GM19372 (cell line): ENCODE data around the gene STON1.
"Not testable (repeated sequence)": the region's sequence is repeated elsewhere in the genome, so short reads cannot be mapped to it uniquely, and the experiment has no call there.

Experiments
- ATAC-seq: cut with Tn5 transposase; IDR thresholded peaks from one replicate; pipeline ENCODE4 v1.9.1; 2021; ENCODE audit warnings: mild to moderate bottlenecking, low read depth, moderate library complexity; ENCODE audit not compliant: unreplicated experiment

Gene STON1

DNA sequence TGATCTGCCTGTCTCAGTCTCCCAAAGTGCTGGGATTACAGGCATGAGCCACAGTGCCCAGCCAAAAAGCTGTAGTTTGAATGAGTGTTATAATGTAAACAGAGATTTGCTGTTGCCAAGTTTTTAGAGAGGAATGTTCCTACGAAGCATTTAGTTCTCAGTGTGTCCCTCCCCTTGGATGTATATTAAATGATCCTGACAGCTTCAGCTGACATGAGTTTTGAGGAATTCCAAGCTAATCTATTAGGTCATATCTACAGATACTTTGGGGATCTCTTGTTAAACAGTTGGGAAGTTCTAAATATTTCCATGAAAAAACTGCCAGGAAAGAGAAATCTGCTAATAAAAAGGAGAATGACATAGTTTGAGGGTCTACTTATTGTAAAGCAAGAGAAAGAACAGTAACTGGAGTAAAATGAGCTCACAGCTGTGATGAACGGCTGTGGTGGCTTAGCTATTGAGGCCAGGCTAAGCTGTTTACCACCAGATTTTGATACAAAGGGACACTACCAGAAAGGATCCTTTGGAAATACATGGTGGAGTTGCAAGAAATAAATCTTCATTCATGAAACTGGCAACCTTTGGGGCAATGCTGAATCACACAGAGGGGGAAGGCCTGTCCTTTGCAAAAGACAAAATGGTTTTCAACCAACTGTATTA is 2.6 kb upstream of the STON1 start:
- ATAC-seq = no peak

DNA sequence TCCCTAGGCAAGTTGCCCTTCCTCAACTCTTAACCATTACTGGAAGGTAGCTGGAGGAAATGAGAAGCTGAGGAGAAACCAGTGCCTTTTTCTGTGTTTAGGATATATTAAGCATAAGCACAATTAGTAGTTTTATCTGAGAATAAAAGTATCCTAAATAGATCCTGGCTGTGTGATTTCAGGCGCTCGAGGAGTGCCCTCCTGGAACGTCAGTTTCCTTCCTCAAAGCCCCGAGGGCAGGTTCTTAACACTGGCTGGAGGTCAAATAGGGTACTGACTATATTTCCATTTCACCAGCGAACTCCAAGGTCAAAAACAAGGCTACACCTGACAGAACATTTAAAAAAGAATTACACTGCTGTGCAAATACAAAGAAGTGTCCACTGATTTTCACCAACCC is 1.5 kb upstream of the STON1 start:
- no peak for ATAC-seq

DNA sequence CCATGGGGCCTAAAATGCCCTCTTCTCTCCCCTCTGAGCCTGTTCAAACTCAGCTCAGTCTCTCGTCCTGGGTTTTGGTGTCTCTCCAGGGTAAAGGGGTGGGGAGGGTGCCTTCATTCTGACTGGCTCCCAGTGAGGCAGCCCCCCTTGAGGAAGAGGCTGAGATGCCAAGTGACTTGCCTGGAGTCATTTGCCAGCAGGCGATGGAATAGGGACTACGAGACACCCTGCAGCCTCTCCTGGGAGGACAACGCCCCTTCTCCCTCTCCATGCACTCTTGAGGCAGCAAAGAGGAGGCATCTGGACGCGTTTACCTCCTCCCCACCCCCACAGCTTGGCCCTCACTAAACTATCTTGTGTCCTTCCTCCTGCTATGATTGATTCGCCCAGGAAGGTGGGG is 760 bp upstream of the STON1 start:
- no peak for ATAC-seq

DNA sequence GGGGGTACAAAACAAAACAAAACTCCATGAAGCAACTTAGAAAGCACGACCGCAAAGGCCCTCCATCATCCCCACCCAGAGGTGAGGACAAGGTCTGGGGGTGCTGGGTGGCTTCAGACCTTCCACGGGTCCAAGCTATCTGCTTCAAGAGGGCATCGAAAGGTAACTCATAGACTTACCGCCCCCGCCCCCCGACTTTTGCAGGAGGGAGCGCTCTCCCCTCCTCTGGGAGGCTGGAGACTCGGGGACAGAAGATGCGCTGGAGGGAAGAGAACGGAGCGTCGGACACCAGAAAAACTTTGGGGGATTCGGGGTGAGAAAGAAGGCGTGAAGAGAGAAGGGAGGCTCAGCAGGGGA is 300 bp upstream of the STON1 start:
- peak; percentile 33 for ATAC-seq

DNA sequence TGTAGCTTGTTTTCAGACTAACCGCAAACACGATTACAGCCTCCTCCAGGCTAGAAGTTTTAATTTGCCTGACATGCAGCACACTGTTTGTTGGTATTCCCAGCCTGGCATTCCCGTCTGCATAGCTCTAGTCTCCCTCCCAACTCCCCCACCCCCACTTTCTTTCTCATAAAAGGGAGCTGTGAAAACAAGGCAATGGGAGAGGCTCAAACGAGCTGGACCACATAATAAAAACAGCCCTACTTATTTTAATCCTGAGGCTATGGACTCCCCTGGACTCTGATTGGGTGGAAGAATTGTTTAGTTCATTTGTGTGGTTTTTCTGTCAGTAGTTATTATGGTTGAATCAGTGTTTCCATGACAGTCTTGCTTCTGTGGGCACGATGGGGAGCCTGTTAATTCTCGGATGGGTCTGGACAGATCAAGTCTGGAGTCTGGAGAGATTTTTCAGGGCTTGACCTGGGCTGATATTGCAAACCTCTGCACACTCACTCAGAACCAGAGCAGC is 1.2 kb downstream of the STON1 start:
- ATAC-seq = no peak

DNA sequence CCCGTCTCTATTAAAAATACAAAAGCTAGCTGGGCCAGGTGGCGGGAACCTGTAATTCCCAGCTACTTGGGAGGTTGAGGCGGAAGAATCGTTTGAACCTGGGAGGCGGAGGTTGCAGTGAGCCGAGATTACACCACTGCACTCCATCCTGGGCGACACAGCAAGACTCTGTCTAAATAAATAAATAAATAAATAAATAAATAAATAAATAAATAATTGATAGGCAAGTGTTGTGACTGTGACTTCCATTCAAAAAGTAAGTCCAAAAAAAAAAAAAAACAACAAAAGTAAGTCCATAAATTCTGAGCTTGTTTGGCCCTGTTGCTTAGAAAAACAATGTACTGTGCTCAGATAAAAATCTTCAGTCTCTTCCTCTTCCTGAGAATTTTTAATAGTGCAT is 2.2 kb downstream of the STON1 start:
- ATAC-seq = no peak

DNA sequence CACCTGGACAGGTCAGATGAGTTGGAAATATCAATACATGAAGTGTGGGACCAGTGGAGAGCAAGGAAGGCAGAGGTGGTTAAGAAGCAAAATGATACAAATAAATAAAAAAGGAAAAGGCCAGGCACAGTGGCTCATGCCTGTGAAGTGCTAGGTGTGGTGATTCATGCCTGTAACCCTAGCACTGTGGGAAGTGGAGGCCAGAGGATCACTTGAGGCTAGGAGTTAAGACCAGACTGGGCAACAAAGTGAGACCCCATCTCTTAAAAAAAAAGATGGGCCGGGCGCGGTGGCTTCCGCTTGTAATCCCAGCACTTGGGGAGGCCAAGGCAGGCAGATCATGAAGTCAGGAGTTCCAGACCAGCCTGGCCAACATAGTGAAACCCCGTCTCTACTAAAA is 2.9 kb downstream of the STON1 start:
- no peak for ATAC-seq

DNA sequence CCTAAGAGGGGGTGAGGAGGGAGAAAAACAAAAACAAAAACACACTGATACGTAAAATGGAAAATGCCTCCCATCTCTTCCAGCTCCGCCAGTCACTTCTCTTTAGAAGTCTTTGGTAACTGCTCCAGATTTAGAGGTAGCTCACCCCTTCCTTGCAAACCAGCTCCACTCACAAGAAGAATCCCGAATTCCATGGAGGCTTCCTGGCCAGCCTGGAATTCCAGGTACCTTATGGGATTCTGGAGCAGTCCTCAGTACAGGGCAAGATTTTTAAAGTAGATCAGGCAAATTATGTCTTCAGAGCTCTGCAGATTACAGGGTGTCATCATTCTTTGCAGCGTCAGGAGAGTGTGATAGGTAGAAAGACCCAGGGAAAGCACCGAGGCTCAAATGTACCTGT is 4.8 kb downstream of the STON1 start:
- ATAC-seq = no peak

DNA sequence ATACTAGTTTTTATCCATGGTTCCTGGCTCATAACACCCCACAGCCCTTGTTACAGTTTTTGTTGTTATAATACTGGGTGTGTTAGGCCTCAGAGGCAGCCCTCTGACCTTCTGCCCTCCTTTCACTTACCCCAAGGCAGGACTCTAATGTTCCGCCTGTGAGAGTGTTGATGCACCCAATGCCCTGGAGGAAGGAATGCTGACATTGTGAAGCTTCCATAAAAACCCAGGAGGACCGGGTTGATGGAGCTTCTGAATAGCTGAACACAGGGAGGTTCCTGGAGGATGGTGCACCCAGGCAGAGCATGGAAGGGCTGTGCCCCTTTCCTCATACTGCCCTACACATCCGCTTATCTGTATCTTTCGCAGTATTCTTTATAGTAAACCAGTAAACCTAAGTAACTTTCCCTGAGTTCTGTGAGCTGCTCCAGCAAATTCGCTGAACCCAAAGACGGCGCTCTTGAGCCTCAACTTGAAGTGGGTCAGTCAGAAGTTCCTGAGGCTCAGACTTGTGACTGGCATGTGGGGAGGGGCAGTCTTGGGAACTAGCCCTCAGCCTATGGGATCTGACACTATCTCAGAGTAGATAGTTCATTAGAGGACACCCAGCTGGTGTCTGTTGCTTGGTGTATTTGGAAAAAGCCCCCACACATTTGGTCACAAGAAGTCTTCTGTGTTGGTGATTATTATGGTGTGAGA is 10.4 kb downstream of the STON1 start:
- ATAC-seq = no peak

DNA sequence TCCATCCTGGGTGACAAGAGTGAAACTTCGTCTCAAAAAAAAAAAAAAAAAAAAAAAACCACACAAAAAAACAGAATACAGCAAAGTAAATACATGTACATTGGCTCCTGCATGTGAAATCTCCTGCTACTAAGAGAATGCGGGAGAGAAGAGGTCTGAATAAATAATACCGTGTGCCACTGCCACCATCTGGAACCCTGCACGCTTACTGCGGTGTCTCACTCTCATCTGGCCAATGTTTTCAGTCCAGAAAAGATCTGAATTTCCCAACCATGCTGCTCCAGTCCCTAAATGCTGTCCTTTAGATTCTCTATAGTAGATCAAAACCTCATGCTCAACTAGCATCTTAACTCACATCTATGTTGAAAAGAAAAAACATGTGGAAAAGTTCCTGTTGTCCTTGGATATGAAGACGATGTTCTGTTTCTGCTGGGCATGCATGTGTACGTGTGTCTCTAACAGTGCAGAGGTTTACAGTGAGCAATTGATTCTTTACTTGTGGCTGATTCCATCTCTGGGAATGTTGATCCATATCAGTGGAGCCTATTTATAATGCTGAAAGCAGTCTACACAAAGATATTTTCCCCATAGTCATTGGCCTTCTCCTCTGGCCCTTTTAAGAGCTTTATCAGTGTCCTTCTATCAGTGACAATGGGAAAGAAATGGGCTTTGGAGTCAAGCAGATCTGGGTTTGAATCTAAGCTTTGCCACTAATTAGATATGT is 11.9 kb downstream of the STON1 start:
- ATAC-seq = no peak

DNA sequence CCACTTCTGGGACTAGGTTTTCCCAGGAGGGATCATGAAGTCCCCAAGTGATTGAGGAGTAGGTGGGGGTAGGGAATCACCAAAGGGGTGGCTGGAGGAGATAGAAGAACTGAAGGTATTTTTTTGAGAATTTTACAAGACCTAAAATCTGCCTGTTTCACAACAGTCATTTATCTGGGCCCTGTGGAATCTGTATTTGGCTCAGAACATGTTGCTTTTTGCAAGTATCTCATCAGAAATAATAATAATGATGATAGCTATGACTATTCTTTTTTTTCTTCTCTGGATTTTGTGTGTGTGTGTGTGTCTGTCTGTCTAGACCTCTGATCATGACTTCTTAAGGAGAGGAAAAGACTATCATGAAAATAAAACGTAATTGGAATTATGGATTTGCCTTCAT is 13.9 kb downstream of the STON1 start:
- ATAC-seq = no peak

DNA sequence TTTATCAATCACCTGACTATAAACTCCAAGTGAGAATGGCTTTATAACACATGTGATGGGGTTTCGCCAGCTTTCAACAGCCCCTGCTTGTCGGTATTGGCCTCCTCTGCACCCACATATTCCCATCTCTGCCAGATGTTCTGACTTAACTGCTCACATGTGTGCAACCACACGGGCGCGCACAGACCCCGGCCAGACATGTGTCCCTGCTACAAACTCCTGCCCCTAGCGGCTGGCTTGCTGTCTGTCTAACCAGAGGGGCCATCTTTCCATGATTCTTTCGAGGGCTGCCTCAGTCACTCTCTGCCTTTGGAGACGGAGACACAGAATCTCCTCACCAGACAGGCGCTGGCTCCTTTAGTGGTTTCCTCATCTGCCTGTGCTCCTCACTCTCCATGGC is 15.3 kb downstream of the STON1 start:
- no peak for ATAC-seq

DNA sequence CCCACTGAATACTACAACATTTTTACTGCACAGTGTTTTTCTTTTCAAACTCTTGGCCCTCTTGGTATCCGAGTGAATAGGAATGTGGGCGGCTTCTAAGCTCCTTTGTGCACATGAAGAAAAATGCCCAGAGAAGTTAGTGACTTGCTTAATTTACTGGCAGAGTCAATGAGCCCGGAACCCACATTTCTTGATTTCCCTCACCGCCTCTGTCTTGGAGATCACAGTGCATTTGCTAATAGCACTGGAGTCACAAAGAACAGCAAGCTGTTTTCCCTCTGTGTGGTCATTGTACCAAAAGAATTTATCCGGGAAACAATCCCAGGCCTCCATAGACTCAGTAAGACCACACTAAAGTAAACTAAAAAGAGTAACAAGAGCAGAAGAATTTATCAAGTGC is 18.9 kb downstream of the STON1 start:
- no peak for ATAC-seq

DNA sequence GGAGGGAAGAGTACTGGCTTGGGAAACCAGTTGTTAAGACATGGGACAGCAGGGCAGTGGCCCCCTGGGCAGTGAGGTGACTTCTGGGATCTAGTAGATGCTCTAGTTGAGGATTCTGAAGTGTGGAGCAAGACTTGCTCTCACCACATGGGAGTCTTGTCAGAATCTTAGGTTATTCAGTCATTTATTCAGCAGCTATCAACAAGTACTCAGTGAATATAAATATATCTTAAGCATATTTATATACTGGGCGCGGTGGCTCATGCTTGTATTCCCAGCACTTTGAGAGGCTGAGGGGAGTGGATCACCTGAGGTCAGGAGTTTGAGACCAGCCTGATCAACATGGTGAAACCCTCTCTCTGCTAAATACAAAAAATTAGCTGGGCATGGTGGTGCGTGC is 20.0 kb downstream of the STON1 start:
- no peak for ATAC-seq

DNA sequence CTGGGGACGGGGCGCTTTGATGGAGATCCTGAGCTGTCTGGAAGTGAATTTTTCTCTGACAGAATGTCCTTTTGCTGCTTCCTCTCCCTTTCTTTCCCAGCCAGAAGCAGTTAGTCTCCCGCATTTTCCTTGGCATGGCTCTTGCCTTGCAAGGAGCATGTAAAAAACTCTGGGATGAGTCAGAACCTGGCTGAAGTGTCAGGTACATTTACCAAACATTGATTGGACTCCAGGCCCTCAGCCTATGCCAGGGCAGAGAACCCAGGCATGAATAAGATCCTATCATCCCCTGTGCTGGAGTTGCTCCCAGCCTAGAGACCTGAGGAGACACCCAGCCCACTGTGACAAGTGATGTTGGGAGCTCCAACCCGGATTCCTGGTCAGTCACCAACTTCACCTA is 21.6 kb downstream of the STON1 start:
- ATAC-seq = no peak

DNA sequence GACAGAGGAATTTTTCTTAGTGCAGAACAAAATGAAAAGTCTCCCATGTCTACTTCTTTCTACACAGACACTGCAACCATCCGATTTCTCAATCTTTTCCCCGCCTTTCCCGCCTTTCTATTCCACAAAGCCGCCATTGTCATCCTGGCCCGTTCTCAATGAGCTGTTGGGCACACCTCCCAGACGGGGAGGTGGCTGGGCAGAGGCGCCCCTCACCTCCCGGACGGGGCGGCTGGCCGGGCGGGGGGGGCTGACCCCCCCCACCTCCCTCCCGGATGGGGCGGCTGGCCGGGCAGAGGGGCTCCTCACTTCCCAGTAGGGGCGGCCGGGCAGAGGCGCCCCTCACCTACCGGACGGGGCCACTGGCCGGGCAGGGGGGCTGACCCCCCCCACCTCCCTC is 25.1 kb downstream of the STON1 start:
- not testable (repeated sequence) for ATAC-seq

DNA sequence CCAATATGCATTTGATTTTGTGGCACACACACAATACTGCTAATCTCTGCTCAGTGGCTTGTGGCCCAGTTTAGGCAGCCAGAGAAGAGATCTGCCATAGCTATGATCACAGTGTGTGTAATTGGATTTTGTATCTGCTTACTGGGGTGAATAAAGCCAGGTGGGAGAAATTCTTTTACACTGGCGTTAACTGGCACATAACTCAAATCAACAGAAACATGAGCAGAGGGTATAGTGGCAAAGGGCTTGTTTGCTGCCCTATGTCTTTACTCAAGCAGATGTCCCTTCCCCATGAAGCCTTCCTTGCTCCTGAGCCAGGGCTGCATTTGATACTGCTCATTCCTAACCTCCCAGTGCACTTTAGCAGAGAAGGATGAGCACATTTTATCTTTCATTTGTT is 28.5 kb downstream of the STON1 start:
- ATAC-seq = no peak

DNA sequence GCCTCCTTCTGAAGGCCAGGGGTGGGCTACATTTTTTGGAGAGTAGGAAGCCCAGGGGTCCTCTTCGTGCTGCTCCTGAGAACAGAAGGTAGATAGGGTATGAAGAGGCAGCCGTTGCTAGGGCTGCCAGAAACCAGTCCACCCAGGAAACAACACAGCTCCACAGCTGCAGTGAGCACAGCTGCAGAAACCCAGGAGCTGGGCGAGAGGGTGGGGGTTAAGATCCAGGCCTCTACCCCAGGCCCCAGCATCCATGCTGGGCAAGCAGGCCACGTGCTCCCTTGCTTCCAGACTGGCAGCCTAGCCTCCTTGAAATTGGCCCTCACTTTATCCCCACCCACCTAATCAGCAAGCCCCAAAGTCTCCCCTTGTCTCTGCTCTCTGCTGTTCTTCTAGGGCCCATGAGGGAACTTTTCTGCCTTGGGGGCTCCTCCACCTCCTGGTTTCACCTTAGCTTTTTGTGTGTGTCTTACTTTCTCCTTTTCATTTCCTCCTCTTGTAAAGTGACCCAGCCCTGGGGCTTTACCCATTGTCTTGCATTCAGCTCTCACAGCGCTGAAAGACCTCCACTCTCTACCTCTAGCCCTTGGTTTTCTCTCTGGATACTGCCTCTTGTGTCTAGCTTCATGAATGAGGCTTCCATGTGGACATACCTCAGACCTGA is 30.7 kb downstream of the STON1 start:
- ATAC-seq = no peak

DNA sequence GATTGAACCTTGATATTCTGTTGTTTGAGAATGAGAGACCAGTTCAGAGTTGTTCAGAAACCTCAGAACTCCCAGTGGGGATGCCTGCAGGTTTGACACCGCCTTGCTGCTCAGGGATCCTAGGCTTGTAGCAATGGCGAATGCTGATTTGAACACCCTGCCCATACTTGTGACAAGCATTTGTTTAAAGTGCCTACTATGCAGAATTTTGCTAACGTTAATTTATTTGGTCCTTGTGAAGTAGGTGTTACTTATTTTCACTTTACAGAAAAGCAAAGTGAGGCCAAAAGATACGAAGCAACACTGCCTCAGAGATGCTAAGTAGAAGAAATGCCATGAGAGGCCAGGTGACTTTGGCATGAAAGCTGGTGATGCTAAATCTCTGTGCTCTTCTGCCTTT is 32.3 kb downstream of the STON1 start:
- ATAC-seq = no peak

DNA sequence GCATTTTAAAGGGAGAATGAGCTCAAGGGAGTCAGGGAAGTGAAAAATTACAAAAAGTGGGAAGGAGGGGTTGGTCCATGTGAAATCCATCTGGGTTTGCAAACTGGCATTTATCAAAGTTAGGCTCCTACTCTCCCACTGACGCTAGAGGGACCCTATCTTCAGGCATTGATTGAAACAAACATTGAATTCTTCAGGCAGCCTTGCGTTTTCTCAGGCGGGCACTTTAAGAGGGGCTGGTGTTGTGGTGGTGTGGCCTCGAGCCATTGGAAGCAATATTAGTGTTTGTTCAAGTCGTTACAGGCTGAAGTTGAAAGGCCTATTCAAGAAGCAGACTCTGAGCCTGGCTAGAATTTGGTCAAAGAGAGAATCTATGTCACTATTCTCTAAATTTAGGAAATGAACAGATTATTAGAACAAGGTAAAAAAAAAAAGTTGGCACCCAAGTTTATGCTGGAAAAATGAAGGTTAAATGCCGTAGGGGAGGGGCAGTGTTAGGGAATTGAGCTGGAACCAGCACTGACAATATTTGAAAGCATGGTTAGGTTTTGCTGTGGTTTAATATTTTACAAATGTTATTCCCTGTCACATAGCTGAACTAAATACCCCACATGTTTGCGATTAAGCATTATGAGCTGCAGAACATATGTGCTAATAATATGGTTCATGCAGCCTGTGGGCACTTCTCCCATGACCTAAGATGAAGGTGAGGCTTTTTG is 36.8 kb downstream of the STON1 start:
- no peak for ATAC-seq

DNA sequence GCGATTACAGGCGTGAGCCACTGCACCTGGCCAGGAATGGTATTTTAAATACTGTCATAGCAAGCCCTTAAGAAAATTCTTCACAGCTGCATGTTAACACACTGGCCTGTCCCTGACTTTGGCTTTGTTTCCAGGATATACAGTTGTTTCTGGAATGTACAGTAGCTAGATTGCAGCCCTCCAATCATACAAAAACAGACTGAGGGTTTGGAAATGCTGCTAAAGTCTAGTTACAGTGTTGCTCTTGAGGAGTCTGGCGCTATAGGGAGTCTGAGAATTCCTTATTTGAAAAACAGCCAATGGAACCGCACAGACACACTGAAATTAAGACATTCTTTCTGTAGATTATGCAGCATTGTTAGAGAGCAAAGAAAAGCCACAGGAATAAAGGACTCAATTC is 37.7 kb downstream of the STON1 start:
- ATAC-seq = no peak
